A549 (cell line): ENCODE results near the gene EFHC2. TPM values are rescaled to one million over a fixed set of nuclear protein-coding genes. Genes with fewer than 3 reads are reported as not detected.
A peak's percentile ranks its signal among the peaks of the same experiment; 100 is the strongest.

Experiments
- ATAC-seq, 2 experiments: fragments of 200-7000 bp in 1 of 2; fragments of >200 bp in 1 of 2; cut with Nextera tagmentation in 1 of 2; cut with Tn5 transposase in 1 of 2; 3 replicates each; pipeline versions ENCODE4 v1.8.0 to v1.9.1; 2018 to 2020; ENCODE audit warnings: mild to moderate bottlenecking in 1 of 2, moderate library complexity in 1 of 2
- CTCF ChIA-PET: fragments of 300-600 bp; sonication (Branson Sonifier 250); formaldehyde crosslinking; extraction: SDS; loops from one replicate; lab custom pipeline; 2021; ENCODE audit warnings: antibody characterized with exemption, inconsistent platforms; lab: Yijun Ruan, JAX
- POLR2A ChIA-PET: fragments of 350-600 bp; formaldehyde crosslinking; extraction: SDS; loops from one replicate; lab custom pipeline; 2021; ENCODE audit warnings: antibody characterized with exemption, inconsistent platforms; lab: Yijun Ruan, JAX
- DNase-seq, 2 experiments: peaks; one replicate each; pipeline versions ENCODE4 v3.0.0 to v3.0.0-alpha.2; 2011 to 2016; ENCODE audit warnings: low read depth in 1 of 2, low spot score in 1 of 2
- FAIRE-seq: peaks from 2 replicates; lab custom pipeline; 2011; peaks lifted over from hg19 to GRCh38; lab: Jason Lieb, UNC
- H3K27ac ChIP-seq, 2 experiments: fragments of >200 bp; sonication (Bioruptor Twin); formaldehyde crosslinking; 3 replicates each; pipeline ENCODE4 v1.5.1; 2016 to 2017
- H3K4me1 ChIP-seq: fragments of >200 bp; sonication (Bioruptor Twin); formaldehyde crosslinking; 3 replicates; pipeline ENCODE4 v1.6.1; 2016
- H3K4me2 ChIP-seq: fragments of >200 bp; sonication (Bioruptor Twin); formaldehyde crosslinking; 3 replicates; pipeline ENCODE4 v1.6.1; 2016
- H3K4me3 ChIP-seq: fragments of >200 bp; sonication (Bioruptor Twin); formaldehyde crosslinking; 3 replicates; pipeline ENCODE4 v1.5.1; 2016
- H3K9me3 ChIP-seq: fragments of >200 bp; sonication (Bioruptor Twin); formaldehyde crosslinking; 3 replicates; pipeline ENCODE4 v1.6.1; 2016
- ELK1 ChIP-seq: fragments of 150-350 bp; IDR thresholded peaks from 2 replicates; pipeline ENCODE4 v1.6.1; 2014; ENCODE audit warnings: low read depth, mild to moderate bottlenecking, low read length
- HEYL ChIP-seq: fragments of 250-450 bp; sonication (Bioruptor Pico); IDR thresholded peaks from 2 replicates; pipeline ENCODE4 v1.8.0; 2021; ENCODE audit warnings: mild to moderate bottlenecking, moderate library complexity
- JUN ChIP-seq, 2 experiments: fragments of >200 bp; sonication (Bioruptor Twin); formaldehyde crosslinking; IDR thresholded peaks; 2 replicates in 1 of 2; 3 replicates in 1 of 2; pipeline ENCODE4 v1.6.1; 2016 to 2017
- JUNB ChIP-seq: fragments of >200 bp; sonication (Bioruptor Twin); formaldehyde crosslinking; IDR thresholded peaks from 2 replicates; pipeline ENCODE4 v1.6.1; 2016
- KDM5A ChIP-seq: fragments of 200-600 bp; sonication (generic); IDR thresholded peaks from 2 replicates; pipeline ENCODE4 v1.6.1; 2016; ENCODE audit warnings: antibody characterized with exemption, mild to moderate bottlenecking
- NFE2L2 ChIP-seq: fragments of 150-350 bp; conservative IDR thresholded peaks from 2 replicates; pipeline ENCODE4 v1.6.1; 2014; ENCODE audit warnings: low read length
- NPAS2 ChIP-seq: fragments of 250-450 bp; sonication (Bioruptor Pico); IDR thresholded peaks from 2 replicates; pipeline ENCODE4 v1.8.0; 2022; ENCODE audit warnings: mild to moderate bottlenecking, moderate library complexity, borderline replicate concordance
- PHF8 ChIP-seq: fragments of 200-600 bp; sonication (generic); IDR thresholded peaks from 2 replicates; pipeline ENCODE4 v1.6.1; 2016; ENCODE audit warnings: low read depth, mild to moderate bottlenecking, antibody characterized with exemption, moderate library complexity, borderline replicate concordance
- POLR2A ChIP-seq: IDR thresholded peaks from 2 replicates; pipeline ENCODE4 v1.6.1; 2012; ENCODE audit warnings: mild to moderate bottlenecking, low read length
- RAD21 ChIP-seq, 2 experiments: fragments of >200 bp in 1 of 2; sonication (Bioruptor Twin) in 1 of 2; formaldehyde crosslinking in 1 of 2; IDR thresholded peaks in 1 of 2; conservative IDR thresholded peaks in 1 of 2; 2 replicates in 1 of 2; 3 replicates in 1 of 2; pipeline ENCODE4 v1.6.1; 2012 to 2018; ENCODE audit warnings: inconsistent platforms in 1 of 2
- RARB ChIP-seq: fragments of 250-450 bp; sonication (Bioruptor Pico); IDR thresholded peaks from 2 replicates; pipeline ENCODE4 v1.8.0; 2021; ENCODE audit warnings: mild to moderate bottlenecking, moderate library complexity
- RCOR1 ChIP-seq: fragments of 150-350 bp; IDR thresholded peaks from 2 replicates; pipeline ENCODE4 v1.6.1; 2014; ENCODE audit warnings: antibody characterized with exemption, low read length, low read depth
- RFX5 ChIP-seq: fragments of 450-650 bp; IDR thresholded peaks from 2 replicates; pipeline ENCODE4 v1.7.1; 2014; ENCODE audit warnings: antibody characterized with exemption, mild to moderate bottlenecking, moderate library complexity
- RNF2 ChIP-seq: fragments of 200-600 bp; sonication (generic); IDR thresholded peaks from 2 replicates; pipeline ENCODE4 v1.6.1; 2016; ENCODE audit warnings: low read depth, mild to moderate bottlenecking, antibody characterized with exemption, moderate library complexity, borderline replicate concordance
- SMC3 ChIP-seq: fragments of >200 bp; sonication (Bioruptor Twin); formaldehyde crosslinking; IDR thresholded peaks from 3 replicates; pipeline ENCODE4 v1.6.1; 2018; ENCODE audit warnings: inconsistent platforms
- SREBF2 ChIP-seq: fragments of 450-650 bp; IDR thresholded peaks from 2 replicates; pipeline ENCODE4 v1.6.1; 2014; ENCODE audit warnings: mild to moderate bottlenecking, moderate library complexity
- ZFP36 ChIP-seq: fragments of 450-650 bp; IDR thresholded peaks from 2 replicates; pipeline ENCODE4 v1.6.1; 2014; ENCODE audit warnings: borderline replicate concordance; ENCODE audit not compliant: partially characterized antibody
- ZNF302 ChIP-seq: fragments of 250-450 bp; sonication (Bioruptor Pico); IDR thresholded peaks from 2 replicates; pipeline ENCODE4 v1.9.0; 2021; ENCODE audit warnings: inconsistent platforms, mild to moderate bottlenecking, moderate library complexity
- ZSCAN20 ChIP-seq: fragments of 250-450 bp; sonication (Bioruptor Pico); IDR thresholded peaks from 2 replicates; pipeline ENCODE4 v1.8.0; 2022; ENCODE audit warnings: mild to moderate bottlenecking, moderate library complexity
- WGBS: methylation state at CpG from one replicate; pipeline ENCODE4 v1.1.6; 2017; ENCODE audit errors: missing lambda C conversion rate; 5-methylcytosine and 5-hydroxymethylcytosine counted together
- polyA plus RNA-seq, 4 experiments: library from polyadenylated mRNA; depleted of rRNA in 3 of 4; stranded (reverse); fragments of >200 nt; fragmentation: RNase III in 1 of 4; extraction: RNeasy Plus Mini Kit Qiagen cat#74134 plus additional on column Dnase treatment in 1 of 4; gene quantifications; 2 replicates in 3 of 4; 3 replicates in 1 of 4; pipeline ENCODE4 v1.2.3, GENCODE V29; 2011 to 2017
- TF ChIP-seq, protein P1 (sequence below): fragments of >200 bp; sonication (Bioruptor Twin); formaldehyde crosslinking; IDR thresholded peaks from 3 replicates; pipeline ENCODE4 v1.6.1; 2016
- TF ChIP-seq, protein P2 (sequence below): fragments of >200 bp; sonication (Bioruptor Twin); formaldehyde crosslinking; IDR thresholded peaks from 2 replicates; pipeline ENCODE4 v1.6.1; 2016
- TF ChIP-seq, protein P3 (sequence below): fragments of >200 bp; sonication (Bioruptor Twin); formaldehyde crosslinking; IDR thresholded peaks from 3 replicates; pipeline ENCODE4 v1.5.1; 2016

EFHC2 gene
- polyA plus RNA-seq, 2 of the 4 experiments (the other 2 are of a cell fraction), result 0.48 to 0.80 TPM

DNA sequence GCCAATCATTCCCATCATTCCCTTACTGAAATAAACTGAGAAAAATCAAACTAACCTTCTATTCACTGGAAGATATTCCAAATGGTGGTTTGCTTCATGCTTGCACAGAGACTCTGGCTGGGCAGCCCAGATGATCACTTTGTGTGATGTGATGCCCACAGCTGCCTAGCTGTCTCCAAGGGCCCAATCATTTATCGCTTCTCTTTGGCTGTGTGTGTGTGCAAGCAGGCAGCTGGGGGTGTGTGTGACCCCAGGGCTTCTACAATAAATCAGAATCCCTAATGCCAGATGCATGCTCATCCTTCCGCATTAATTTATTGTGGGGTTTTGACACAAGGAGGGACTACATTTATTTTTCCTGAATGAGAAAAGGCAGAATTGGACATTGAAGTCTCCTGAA is 230.1 kb downstream of the EFHC2 start:
- FAIRE-seq (no peak), ATAC-seq (no peak), DNase-seq (no peak)
- Histone ChIP-seq H3K9me3 (no peaks in the 10 kb centered on the region), H3K4me2 (no peak overlapping the region), H3K4me3 (no peak overlapping the region), H3K4me1 (no peaks in the 10 kb centered on the region), H3K27ac (no peak overlapping the region)
- ChIA-PET CTCF (interaction anchor here (0.6 kb wide), 1 partner anchor 33 kb away, joined by 3 read pairs; no protein-coding TSS in a partner anchor), POLR2A (no interaction called here)
- TF ChIP-seq SMC3, result no peak
- TF ChIP-seq RCOR1, result no peak
- TF ChIP-seq KDM5A, result no peak
- TF ChIP-seq, protein P1, sequence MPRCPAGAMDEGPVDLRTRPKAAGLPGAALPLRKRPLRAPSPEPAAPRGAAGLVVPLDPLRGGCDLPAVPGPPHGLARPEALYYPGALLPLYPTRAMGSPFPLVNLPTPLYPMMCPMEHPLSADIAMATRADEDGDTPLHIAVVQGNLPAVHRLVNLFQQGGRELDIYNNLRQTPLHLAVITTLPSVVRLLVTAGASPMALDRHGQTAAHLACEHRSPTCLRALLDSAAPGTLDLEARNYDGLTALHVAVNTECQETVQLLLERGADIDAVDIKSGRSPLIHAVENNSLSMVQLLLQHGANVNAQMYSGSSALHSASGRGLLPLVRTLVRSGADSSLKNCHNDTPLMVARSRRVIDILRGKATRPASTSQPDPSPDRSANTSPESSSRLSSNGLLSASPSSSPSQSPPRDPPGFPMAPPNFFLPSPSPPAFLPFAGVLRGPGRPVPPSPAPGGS, result no peak
- TF ChIP-seq POLR2A, result no peak
- no peak for TF ChIP-seq JUN (IDR thresholded peaks at IDR 0.05)
- TF ChIP-seq SREBF2, result no peak
- TF ChIP-seq PHF8, result no peak
- TF ChIP-seq NPAS2 (CRISPR knock-in tag), result no peak
- TF ChIP-seq HEYL (CRISPR knock-in tag), result no peak
- TF ChIP-seq RARB, result no peak
- TF ChIP-seq, protein P2, sequence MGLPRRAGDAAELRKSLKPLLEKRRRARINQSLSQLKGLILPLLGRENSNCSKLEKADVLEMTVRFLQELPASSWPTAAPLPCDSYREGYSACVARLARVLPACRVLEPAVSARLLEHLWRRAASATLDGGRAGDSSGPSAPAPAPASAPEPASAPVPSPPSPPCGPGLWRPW, result no peak
- no peak for TF ChIP-seq JUNB
- no peak for TF ChIP-seq ZFP36
- no peak for TF ChIP-seq RAD21 (conservative IDR thresholded peaks at IDR 0.05 in 1 of 2, IDR thresholded peaks at IDR 0.05 in 1 of 2)
- no peak for TF ChIP-seq NFE2L2
- no peak for TF ChIP-seq ELK1
- WGBS, result 85% methylated on average over 2 of the region's 2 CpGs

- WGBS, result 4% methylated on average over 2 of the region's 2 CpGs
- no peak for ATAC-seq
- ChIA-PET POLR2A (no interaction called here), CTCF (no interaction called here)
- H3K4me2 ChIP-seq, result no peak overlapping the region
- no peaks in the 10 kb centered on the region for H3K4me1 ChIP-seq
- no peaks in the 10 kb centered on the region for H3K9me3 ChIP-seq
- no peak for FAIRE-seq
- no peak overlapping the region for H3K4me3 ChIP-seq
- TF ChIP-seq, protein P2, result no peak
- TF ChIP-seq, protein P3, sequence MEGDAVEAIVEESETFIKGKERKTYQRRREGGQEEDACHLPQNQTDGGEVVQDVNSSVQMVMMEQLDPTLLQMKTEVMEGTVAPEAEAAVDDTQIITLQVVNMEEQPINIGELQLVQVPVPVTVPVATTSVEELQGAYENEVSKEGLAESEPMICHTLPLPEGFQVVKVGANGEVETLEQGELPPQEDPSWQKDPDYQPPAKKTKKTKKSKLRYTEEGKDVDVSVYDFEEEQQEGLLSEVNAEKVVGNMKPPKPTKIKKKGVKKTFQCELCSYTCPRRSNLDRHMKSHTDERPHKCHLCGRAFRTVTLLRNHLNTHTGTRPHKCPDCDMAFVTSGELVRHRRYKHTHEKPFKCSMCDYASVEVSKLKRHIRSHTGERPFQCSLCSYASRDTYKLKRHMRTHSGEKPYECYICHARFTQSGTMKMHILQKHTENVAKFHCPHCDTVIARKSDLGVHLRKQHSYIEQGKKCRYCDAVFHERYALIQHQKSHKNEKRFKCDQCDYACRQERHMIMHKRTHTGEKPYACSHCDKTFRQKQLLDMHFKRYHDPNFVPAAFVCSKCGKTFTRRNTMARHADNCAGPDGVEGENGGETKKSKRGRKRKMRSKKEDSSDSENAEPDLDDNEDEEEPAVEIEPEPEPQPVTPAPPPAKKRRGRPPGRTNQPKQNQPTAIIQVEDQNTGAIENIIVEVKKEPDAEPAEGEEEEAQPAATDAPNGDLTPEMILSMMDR, result no peak
- H3K27ac ChIP-seq, result no peak overlapping the region
- no peak for DNase-seq
Measured at GRCh38 chrX:44106864-44107263, 236.6 kb downstream of the EFHC2 start.

DNA sequence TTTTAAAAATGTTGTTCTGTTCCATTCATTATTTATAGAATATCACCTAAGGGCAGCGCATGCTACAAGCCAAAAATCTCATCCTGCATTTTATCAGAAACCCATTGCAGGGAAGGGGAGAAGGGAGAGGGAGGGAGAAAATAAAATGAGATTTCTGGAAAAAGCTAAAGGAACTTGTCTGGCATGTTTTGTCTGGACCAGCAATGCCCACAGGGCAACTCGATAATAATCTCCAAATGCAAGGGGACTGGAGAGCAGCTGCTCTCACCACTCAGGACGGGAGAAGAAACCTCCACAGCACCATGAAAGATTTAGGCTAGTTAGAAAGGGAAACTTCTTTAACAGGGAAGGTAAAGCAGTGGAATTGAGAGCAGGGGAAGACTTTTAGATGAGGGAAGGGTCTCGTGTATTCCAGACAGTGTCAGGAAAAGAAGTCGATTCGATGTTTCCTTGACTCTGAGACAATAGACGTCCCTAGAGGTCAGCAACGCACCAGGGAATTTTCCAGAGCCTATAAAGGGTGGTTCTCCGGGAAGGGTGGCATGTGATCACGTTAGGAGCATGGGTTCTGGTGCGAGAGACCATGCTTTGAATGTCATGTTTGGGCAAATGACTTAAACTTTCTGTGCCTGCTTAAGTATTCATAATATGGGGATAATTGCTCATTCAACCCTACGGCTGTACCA is 238.1 kb downstream of the EFHC2 start:
- ATAC-seq (no peak; a peak in 2 of 6 replicates), FAIRE-seq (peak; percentile 18), DNase-seq (peak in 1 of 2 experiments; percentile 6)
- TF ChIP-seq, protein P1, result no peak
- TF ChIP-seq RFX5, result no peak
- no peak for TF ChIP-seq ZSCAN20 (CRISPR knock-in tag)
- no peak for TF ChIP-seq RNF2
- no peak for TF ChIP-seq JUN (IDR thresholded peaks at IDR 0.05)
- no peak for TF ChIP-seq JUNB
- TF ChIP-seq PHF8, result no peak
- TF ChIP-seq ZNF302 (CRISPR knock-in tag), result no peak
- 19% methylated on average over 12 of the region's 12 CpGs for WGBS
- Histone ChIP-seq H3K27ac (no peak overlapping the region), H3K4me1 (no peaks in the 10 kb centered on the region), H3K9me3 (no peaks in the 10 kb centered on the region), H3K4me3 (no peak overlapping the region), H3K4me2 (no peak overlapping the region)
- CTCF ChIA-PET, result interaction anchor here (1.5 kb wide), 1 partner anchor 34 kb away, joined by 3 read pairs; no protein-coding TSS in a partner anchor
- POLR2A ChIA-PET, result no interaction called here
